Transverse colon (tissue), 4 donors: ENCODE results near the gene GPC5.

Experiments used
- CTCF ChIP-seq, 5 experiments: fragments of 200-600 bp in 3 of 5; fragments of 450-650 bp in 2 of 5; sonication (generic) in 3 of 5; IDR thresholded peaks; 1 replicate in 2 of 5; 2 replicates in 3 of 5; pipeline ENCODE4 v1.5.1; 2016 to 2017; ENCODE audit warnings: antibody characterized with exemption in 5 of 5, inconsistent platforms in 3 of 5, mild to moderate bottlenecking in 2 of 5, moderate library complexity in 1 of 5
- EP300 ChIP-seq: sonication (generic); formaldehyde crosslinking; IDR thresholded peaks from one replicate; pipeline ENCODE4 v1.6.1; 2017; ENCODE audit warnings: antibody characterized with exemption, low read depth
- POLR2A ChIP-seq: fragments of 450-650 bp; IDR thresholded peaks from one replicate; pipeline ENCODE4 v1.6.1; 2016; ENCODE audit warnings: antibody characterized with exemption, mild to moderate bottlenecking, moderate library complexity
- POLR2AphosphoS5 ChIP-seq, 3 donors: sonication (generic); formaldehyde crosslinking; IDR thresholded peaks; one replicate each; pipeline ENCODE4 v1.6.1; 2016; ENCODE audit warnings: antibody characterized with exemption in 3 of 3

DNA sequence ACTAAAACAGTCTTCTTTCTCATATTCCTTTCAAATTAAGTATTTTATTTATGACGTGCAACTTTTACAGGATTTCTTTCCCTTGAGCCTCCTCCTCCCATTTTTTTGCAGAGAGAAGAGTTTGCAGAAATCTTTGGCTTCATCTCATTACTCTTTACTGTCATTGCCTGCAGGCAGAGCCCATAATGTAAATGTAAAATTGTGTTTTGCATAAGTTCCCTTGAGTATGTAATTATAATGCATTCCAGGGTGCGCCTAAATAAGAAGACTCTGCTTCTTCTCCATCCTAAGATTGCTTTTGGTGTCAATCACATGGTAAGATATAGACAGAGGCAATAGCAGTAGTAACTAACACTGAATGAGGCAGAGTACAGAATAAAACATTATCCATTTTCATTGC, 27.9 kb upstream of the GPC5 start:
- TF ChIP-seq CTCF (IDR thresholded peaks at IDR 0.05) (no peak), EP300 (no peak), POLR2A (no peak), POLR2AphosphoS5 (IDR thresholded peaks at IDR 0.05) (no peak)
